Prostate gland (tissue), 2 donors: Measurements from ENCODE around the gene ZNF208.

Source experiments
- POLR2A ChIP-seq: fragments of 450-650 bp; IDR thresholded peaks from one replicate; pipeline ENCODE4 v1.6.1; 2016; ENCODE audit warnings: antibody characterized with exemption, mild to moderate bottlenecking
- TF ChIP-seq, protein P1 (sequence below), 4 experiments: fragments of 200-600 bp in 2 of 4; fragments of 450-650 bp in 2 of 4; sonication (generic) in 2 of 4; IDR thresholded peaks; 1 replicate in 3 of 4; 2 replicates in 1 of 4; pipeline ENCODE4 v1.5.1; 2016 to 2019; ENCODE audit warnings: antibody characterized with exemption in 4 of 4, mild to moderate bottlenecking in 2 of 4, moderate library complexity in 2 of 4

DNA sequence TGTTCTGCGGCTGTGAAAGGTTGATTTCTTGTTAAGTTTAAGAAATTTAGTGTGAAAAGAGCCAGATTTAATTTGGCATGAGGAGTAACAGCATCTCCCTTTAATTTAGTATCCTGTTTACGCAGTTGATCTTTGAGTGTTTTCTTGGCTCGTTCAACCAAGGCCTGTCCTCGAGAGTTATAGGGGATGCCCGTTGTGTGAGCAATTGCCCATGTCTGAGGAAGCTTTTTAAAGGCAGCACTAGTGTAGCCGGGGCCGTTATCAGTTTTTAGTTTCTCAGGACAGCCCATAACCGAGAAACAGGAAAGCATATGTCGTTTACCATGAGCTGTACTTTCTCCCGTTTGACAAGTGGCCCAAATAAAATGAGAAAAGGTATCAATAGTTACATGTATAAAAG, 127.2 kb downstream of the ZNF208 start:
- no peak for TF ChIP-seq POLR2A
- TF ChIP-seq, protein P1, sequence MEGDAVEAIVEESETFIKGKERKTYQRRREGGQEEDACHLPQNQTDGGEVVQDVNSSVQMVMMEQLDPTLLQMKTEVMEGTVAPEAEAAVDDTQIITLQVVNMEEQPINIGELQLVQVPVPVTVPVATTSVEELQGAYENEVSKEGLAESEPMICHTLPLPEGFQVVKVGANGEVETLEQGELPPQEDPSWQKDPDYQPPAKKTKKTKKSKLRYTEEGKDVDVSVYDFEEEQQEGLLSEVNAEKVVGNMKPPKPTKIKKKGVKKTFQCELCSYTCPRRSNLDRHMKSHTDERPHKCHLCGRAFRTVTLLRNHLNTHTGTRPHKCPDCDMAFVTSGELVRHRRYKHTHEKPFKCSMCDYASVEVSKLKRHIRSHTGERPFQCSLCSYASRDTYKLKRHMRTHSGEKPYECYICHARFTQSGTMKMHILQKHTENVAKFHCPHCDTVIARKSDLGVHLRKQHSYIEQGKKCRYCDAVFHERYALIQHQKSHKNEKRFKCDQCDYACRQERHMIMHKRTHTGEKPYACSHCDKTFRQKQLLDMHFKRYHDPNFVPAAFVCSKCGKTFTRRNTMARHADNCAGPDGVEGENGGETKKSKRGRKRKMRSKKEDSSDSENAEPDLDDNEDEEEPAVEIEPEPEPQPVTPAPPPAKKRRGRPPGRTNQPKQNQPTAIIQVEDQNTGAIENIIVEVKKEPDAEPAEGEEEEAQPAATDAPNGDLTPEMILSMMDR (IDR thresholded peaks at IDR 0.05), result no peak
